HT1080 (cell line): ENCODE data around the gene SRSF11. TPM values are rescaled to one million over a fixed set of nuclear protein-coding genes. Genes with fewer than 3 reads are reported as not detected.

ENCODE experiments used
- DNase-seq: peaks from one replicate; pipeline ENCODE4 v3.0.0-alpha.2; 2015; ENCODE audit warnings: low read depth
- total RNA-seq: library from RNA; depleted of rRNA; stranded (reverse); fragments of >200 nt; shearing (Covaris generic); gene quantifications from 2 replicates; pipeline ENCODE4 v1.2.3, GENCODE V29; 2014

Gene SRSF11
- total RNA-seq, 1 experiment from 2014 or later = 101 TPM

DNA sequence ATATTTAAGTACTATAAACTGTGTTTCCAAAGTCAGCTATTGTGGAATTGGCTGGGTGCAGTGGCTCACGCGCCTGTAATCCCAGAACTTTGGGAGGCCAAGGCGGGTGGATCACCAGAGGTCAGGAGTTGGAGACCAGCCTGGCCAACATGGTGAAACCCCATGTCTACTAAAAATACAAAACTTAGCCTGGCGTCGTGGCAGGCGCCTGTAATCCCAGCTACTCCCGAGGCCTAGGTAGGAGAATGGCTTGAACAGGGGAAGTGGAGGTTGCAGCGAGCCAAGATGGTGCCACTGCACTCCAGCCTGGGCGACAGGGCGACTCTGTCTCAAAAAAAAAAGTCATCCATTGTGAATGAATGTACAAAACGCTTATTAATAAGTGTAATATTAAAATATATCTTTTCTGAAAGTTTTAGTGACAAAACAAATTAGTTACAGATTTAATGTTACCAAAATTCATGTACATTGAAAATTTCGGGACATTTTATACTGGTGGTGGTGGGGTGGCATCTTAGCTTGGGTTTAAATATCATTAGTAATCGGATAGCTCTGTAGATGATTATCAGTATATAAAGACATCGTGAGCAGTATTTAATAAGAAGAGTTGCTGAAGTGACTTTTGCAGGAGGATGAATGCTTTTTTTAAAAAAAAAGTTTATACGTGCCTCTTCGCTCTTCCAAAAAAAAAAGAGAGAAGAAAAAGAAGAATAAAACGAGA is 503 bp upstream of the SRSF11 start:
- no peak for DNase-seq

DNA sequence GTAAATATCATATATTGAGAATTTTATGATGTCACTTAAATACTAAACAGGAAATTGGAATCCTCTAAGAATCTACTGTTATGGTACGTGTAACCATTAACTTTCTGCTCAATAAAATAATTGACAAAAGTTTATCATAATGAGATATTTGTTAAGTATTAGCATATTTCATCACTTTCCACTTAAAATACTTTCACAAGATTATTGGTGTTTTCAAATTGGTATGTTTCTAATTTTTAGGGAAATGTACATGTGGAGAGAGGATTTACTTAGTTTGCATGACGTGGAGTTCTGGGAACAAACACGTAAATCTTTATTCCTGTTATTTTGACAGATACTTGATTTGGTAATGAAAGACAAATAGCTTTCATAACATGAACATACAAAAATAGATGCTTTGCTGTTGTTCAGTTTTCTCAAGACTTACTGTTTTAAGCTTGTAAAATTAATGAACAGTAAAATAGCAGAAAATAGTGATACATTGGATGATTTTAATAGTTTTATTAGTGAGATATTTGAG is 1.6 kb downstream of the SRSF11 start:
- no peak for DNase-seq

DNA sequence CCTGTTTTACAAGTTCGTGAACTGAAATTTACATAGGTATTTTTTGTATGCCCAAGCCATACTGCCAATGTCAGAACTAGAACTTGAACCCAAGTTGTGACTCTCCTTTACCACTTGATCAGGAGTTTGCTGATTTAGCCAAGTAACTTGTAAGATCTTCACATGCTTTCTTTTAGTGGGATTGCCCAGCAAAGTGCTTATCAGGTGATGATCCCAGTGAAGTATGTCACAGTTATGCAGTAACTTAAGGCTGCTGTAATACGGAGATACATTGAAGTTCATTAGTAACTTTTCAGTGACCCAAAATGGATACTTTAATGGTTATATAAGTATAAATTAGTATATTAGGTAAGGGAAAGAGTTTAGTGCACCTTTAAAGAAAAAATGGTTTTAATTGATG is 3.8 kb downstream of the SRSF11 start:
- no peak for DNase-seq

GRCh38 chr1:70227439-70227838 is 6.3 kb downstream of the SRSF11 start:
- DNase-seq = no peak

- no peak for DNase-seq
Measured at GRCh38 chr1:70228670-70229069, 7.5 kb downstream of the SRSF11 start.

- no peak for DNase-seq
Measured at GRCh38 chr1:70231475-70231874, 10.3 kb downstream of the SRSF11 start.

- no peak for DNase-seq
Measured at GRCh38 chr1:70234733-70235132, 13.6 kb downstream of the SRSF11 start.

DNA sequence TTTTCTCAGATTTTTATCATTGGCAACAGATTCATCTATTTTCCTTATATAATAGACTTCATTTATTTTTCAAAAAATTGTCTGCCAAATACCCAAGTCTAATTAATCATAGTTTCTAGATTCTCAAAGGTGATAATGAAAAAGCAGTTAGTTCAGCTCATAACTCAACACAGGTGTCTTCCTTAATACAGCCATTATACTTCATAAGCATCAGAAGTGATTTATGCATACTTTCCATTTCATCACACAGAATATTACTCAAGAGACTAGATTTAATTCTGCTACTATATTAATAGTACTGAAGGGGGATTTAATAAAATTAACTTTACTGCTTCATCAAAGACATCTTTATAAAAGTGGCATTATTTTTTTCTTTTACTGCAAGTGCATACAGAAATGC is 18.8 kb downstream of the SRSF11 start:
- DNase-seq = no peak

- no peak for DNase-seq
Measured at GRCh38 chr1:70247122-70247521, 25.9 kb downstream of the SRSF11 start.

- no peak for DNase-seq
Measured at GRCh38 chr1:70247768-70248167, 26.6 kb downstream of the SRSF11 start.

GRCh38 chr1:70248729-70249128 is 27.5 kb downstream of the SRSF11 start:
- no peak for DNase-seq

DNA sequence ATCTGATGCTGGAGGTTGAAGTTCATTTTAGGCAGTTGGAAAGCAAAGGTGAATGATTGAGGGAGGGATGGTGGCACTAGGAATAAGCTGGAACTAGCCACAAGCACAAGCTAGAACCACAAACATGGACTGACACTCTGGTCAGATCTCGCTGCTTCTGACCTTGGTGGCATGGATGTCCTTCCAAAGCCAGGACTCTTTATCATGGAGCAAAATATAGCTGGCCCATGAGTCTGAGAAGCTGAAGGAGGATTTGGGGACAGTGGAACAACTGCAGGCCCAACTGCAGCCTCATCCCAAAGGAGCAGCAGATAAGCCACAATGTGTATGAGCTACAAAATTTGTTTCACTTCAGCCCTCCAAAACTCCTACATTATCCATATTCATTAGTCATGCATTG is 35.5 kb downstream of the SRSF11 start:
- no peak for DNase-seq

DNA sequence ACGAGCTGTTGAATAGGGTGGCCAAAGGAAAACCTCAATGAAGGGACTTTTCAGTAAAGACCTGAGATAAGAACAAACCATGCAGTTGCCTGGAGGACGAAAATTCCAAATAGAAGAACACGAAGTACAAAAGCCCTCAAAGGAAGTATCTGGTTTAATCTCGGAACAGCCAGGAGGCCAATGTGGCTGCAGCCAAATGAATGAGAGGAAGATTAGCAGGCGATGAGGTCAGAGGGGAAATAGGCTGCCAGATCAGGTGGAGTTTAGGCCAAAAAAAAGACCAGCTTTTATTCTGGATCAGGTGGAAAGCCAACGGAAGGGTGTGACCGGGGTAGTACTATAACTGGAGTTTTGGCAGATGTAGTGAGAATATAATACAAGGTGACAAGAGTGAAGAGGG is 43.7 kb downstream of the SRSF11 start:
- DNase-seq = no peak

DNA sequence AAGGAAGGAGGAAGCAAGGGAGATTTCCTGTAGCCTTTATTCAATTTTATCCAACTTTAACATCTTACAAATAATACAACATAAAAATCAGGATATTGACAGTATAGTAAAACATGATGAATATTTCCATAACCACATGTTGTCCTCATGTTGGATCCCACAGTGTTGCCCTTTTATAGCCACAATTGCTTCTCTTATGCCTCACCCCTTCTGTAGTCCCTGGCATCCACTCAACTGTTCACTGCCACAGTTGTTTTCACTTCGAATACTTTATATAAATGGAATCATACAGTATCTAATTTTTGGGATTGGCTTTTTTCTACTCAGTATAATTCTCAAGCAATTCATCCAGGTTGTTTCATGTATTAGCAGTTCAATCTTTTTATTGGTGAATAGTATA is 44.8 kb downstream of the SRSF11 start:
- no peak for DNase-seq

DNA sequence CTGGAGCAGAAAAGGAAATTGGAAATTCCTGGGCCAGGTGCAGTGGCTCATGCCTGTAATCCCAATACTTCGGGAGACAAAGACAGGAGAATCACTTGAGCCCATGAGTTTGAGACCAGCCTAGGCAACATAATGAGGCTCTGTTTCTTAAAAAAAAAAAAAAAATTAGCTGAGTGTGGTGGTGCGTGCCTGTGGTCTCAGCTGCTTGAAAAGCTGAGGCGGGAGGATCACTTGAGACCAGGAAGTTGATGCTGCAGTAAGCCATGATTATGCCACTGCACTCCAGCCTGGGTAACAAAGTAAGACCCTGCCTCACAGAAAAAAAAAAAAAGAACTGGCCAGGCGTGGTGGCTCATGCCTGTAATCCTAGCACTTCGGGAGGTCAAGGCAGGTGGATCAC is 56.7 kb downstream of the SRSF11 start:
- DNase-seq = no peak

- DNase-seq = no peak
Measured at GRCh38 chr1:70278710-70279109, 57.5 kb downstream of the SRSF11 start.

GRCh38 chr1:70284366-70284765 is 63.2 kb downstream of the SRSF11 start:
- DNase-seq = no peak

- no peak for DNase-seq
Measured at GRCh38 chr1:70286453-70286852, 65.3 kb downstream of the SRSF11 start.

GRCh38 chr1:70288166-70288565 is 67.0 kb downstream of the SRSF11 start:
- no peak for DNase-seq

- DNase-seq = peak; percentile 3
Measured at GRCh38 chr1:70290218-70290617, 69.0 kb downstream of the SRSF11 start.

- DNase-seq = no peak
Measured at GRCh38 chr1:70293186-70293843, 72.1 kb downstream of the SRSF11 start.

DNA sequence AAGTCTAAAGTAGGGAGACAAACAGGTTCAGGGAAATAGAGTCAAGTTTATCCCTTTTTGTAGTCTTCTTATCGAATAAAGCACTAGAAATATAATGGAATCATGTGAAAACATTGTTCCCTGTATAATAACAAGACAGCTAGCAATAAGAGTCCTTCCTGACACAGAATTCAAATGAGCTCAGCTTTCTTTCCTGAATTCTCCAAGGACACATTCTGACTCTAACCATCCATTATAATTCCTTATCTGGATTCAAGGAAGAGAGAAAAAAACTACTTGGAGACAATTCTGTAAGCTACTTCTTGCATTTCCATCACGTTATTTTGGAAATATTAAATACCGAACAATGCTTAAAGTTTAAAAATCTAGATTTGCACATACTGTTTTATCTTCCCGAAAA is 74.6 kb downstream of the SRSF11 start:
- DNase-seq = no peak

- no peak for DNase-seq
Measured at GRCh38 chr1:70299472-70299871, 78.3 kb downstream of the SRSF11 start.
